Ovary (tissue), 9 donors: Measurements from ENCODE around the gene CENPN. TPM values are rescaled to one million over a fixed set of nuclear protein-coding genes. Genes with fewer than 3 reads are reported as not detected.
A peak's percentile ranks its signal among the peaks of the same experiment; 100 is the strongest.

Source experiments
- DNase-seq, 5 donors: peaks; one replicate each; pipeline ENCODE4 v3.0.0-alpha.2; 2019 to 2020
- H3K27ac ChIP-seq, 2 donors: fragments of 200-600 bp; one replicate each; pipeline versions ENCODE4 v1.5.1 to v1.8.0; 2019 to 2022
- H3K27me3 ChIP-seq: fragments of 200-600 bp; one replicate; pipeline ENCODE4 v1.8.0; 2022
- H3K36me3 ChIP-seq: fragments of 200-600 bp; sonication (generic); one replicate; pipeline ENCODE4 v1.5.1; 2019
- H3K4me1 ChIP-seq: one replicate; pipeline ENCODE4 v1.8.1; 2013; ENCODE audit warnings: mild to moderate bottlenecking, moderate library complexity; ENCODE audit not compliant: insufficient read depth
- H3K4me3 ChIP-seq: fragments of 200-600 bp; sonication (generic); one replicate; pipeline ENCODE4 v1.5.1; 2017
- H3K9me3 ChIP-seq, 2 donors: fragments of 200-600 bp in 1 of 2; sonication (generic) in 1 of 2; one replicate each; pipeline versions ENCODE4 v1.5.1 to v1.8.1; 2013 to 2019; ENCODE audit warnings: mild to moderate bottlenecking in 1 of 2, moderate library complexity in 1 of 2
- CTCF ChIP-seq, 3 donors: fragments of 450-650 bp in 2 of 3; fragments of 200-600 bp in 1 of 3; IDR thresholded peaks; one replicate each; pipeline versions ENCODE4 v1.5.1 to v1.8.0; 2016 to 2022; ENCODE audit warnings: antibody characterized with exemption in 3 of 3, mild to moderate bottlenecking in 1 of 3
- EP300 ChIP-seq: sonication (generic); formaldehyde crosslinking; IDR thresholded peaks from one replicate; pipeline ENCODE4 v1.6.1; 2017; ENCODE audit warnings: antibody characterized with exemption
- POLR2A ChIP-seq: fragments of 450-650 bp; IDR thresholded peaks from one replicate; pipeline ENCODE4 v1.6.1; 2017; ENCODE audit warnings: antibody characterized with exemption, mild to moderate bottlenecking, moderate library complexity
- WGBS, 3 donors: extraction: QIAGEN DNeasy Blood & Tissue Kit in 1 of 3; methylation state at CpG; one replicate each; pipeline versions ENCODE4 v1.1.5 to v1.1.7; 2013 to 2017; 5-methylcytosine and 5-hydroxymethylcytosine counted together
- intact Hi-C, 4 donors: fragments of 100-400 bp; cut with DNase I; formaldehyde crosslinking; loops; one replicate each; pipeline versions ENCODE4 v1.11.0 to v1.15.1; 2022 to 2023
- polyA plus RNA-seq, 2 donors: library from polyadenylated mRNA; stranded (reverse); fragments of 200-250 nt in 1 of 2; fragments of 350-450 nt in 1 of 2; fragmentation: Illumina TruSeq in 1 of 2; extraction: RNeasy Lipid Tissue Mini Kit (QIAGEN cat#74804) in 1 of 2; gene quantifications; one replicate each; pipeline ENCODE4 v1.2.3, GENCODE V29; 2013 to 2014
- total RNA-seq, 7 donors: library from RNA; depleted of rRNA in 2 of 7; stranded (reverse); fragments of >200 nt in 2 of 7; fragmentation: NEBNext Ultra II Directional in 3 of 7; extraction: Animal tissue kit (Norgen Biotek cat#: 25700) in 3 of 7; gene quantifications; one replicate each; pipeline versions ENCODE4 v1.1.0 to v1.2.4, GENCODE V29; 2016 to 2023
- donor health status: DM: no; HTN: no; CAD: no; lungs with moderate emphysema.
- donor health status: DM: no; HTN: no; CAD: no.
- donor health status: Bipolar disorder and iron deficiency.
- donor health status: DM: yes; HTN: yes; CAD: no.
- donor health status: DM: no; HTN: no; CAD: no.
- donor health status: DM: yes; HTN: yes; CAD: no.

The CENPN gene
- total and polyA plus RNA-seq, 9 donors = 1.4 to 8.2 (median 2.8) TPM

GRCh38 chr16:81004646-81005353, 2.2 kb upstream of the CENPN start:
- TF ChIP-seq POLR2A = no peak
- no peak for TF ChIP-seq EP300
- TF ChIP-seq CTCF (IDR thresholded peaks at IDR 0.05) = peak; percentile 34 to 46 (median 40)
- H3K27ac ChIP-seq = peak overlapping the region in 1 of 2 donors; percentile 58
- H3K4me1 ChIP-seq = peaks cover 9% of the 10 kb centered on the region
- no peaks in the 10 kb centered on the region for H3K27me3 ChIP-seq
- no peaks in the 10 kb centered on the region for H3K36me3 ChIP-seq
- WGBS, 3 donors = 16 to 46% (median 17%) methylated on average over 14 of the region's 14 CpGs
- H3K4me3 ChIP-seq = peak overlapping the region; percentile 7
- peak in 2 of 5 donors; percentile 27 to 42 for DNase-seq
- intact Hi-C loops = loop anchor here in 1 of 4 donors (10.0 kb wide), 1 partner anchor 730 kb away; no protein-coding TSS in a partner anchor
- H3K9me3 ChIP-seq = no peaks in the 10 kb centered on the region

GRCh38 chr16:81005610-81006161, 1.3 kb upstream of the CENPN start:
- 19 to 25% (median 24%) methylated on average over 18 of the region's 18 CpGs for WGBS, 3 donors
- H3K4me3 ChIP-seq = peak overlapping the region; percentile 81
- no peak for TF ChIP-seq POLR2A
- no peak for TF ChIP-seq CTCF (IDR thresholded peaks at IDR 0.05)
- no peak for TF ChIP-seq EP300
- H3K27ac ChIP-seq = peak overlapping the region in 1 of 2 donors; percentile 98
- peak in 2 of 5 donors; percentile 19 to 40 for DNase-seq
- no peaks in the 10 kb centered on the region for H3K9me3 ChIP-seq
- intact Hi-C loops = loop anchor here in 1 of 4 donors (2.0 to 10.0 kb wide), 2 partner anchors 71 to 729 kb away; partner anchors contain the start of gene C16orf46
- no peaks in the 10 kb centered on the region for H3K27me3 ChIP-seq
- H3K4me1 ChIP-seq = peaks cover 9% of the 10 kb centered on the region
- H3K36me3 ChIP-seq = no peaks in the 10 kb centered on the region

- Histone ChIP-seq H3K27ac (peak overlapping the region; percentile 94 to 98), H3K9me3 (no peaks in the 10 kb centered on the region), H3K4me3 (peak overlapping the region; percentile 81), H3K36me3 (no peaks in the 10 kb centered on the region), H3K27me3 (no peaks in the 10 kb centered on the region), H3K4me1 (peaks cover 9% of the 10 kb centered on the region)
- intact Hi-C loops = loop anchor here in 1 of 4 donors (2.0 to 10.0 kb wide), 2 partner anchors 70 to 728 kb away; partner anchors contain the start of gene C16orf46
- DNase-seq = peak; percentile 62 to 79 (median 73)
- TF ChIP-seq POLR2A (no peak), CTCF (IDR thresholded peaks at IDR 0.05) (no peak), EP300 (no peak)
- WGBS, 3 donors = 0 to 1% (median 0%) methylated on average over 28 to 50 of the region's 50 CpGs
Measured at GRCh38 chr16:81006211-81006812, 702 bp upstream of the CENPN start.

GRCh38 chr16:81008505-81008789, 1.4 kb downstream of the CENPN start:
- no peak for TF ChIP-seq POLR2A
- no peak for TF ChIP-seq CTCF (IDR thresholded peaks at IDR 0.05)
- TF ChIP-seq EP300 = no peak
- intact Hi-C loops = loop anchor here in 1 of 4 donors (10.0 kb wide), 1 partner anchor 726 kb away; no protein-coding TSS in a partner anchor
- Histone ChIP-seq H3K36me3 (no peaks in the 10 kb centered on the region), H3K4me1 (peaks cover 9% of the 10 kb centered on the region), H3K9me3 (no peaks in the 10 kb centered on the region), H3K27me3 (no peaks in the 10 kb centered on the region), H3K27ac (no peak overlapping the region), H3K4me3 (no peak overlapping the region)
- peak in 4 of 5 donors; percentile 18 to 47 (median 39) for DNase-seq
- WGBS, 3 donors = 93 to 96% (median 94%) methylated on average over 12 of the region's 12 CpGs
